GM21576 (cell line): ENCODE measurements around the gene SNORC.

Experiments used
- ATAC-seq: cut with Tn5 transposase; IDR thresholded peaks from one replicate; pipeline ENCODE4 v1.9.1; 2021; ENCODE audit warnings: mild to moderate bottlenecking, moderate library complexity; ENCODE audit not compliant: unreplicated experiment

The SNORC gene

GRCh38 chr2:232925153-232925820 is 55.2 kb downstream of the SNORC start:
- ATAC-seq, result no peak

- no peak for ATAC-seq
These were observed 55.7 kb downstream of the SNORC start for GRCh38 chr2:232925821-232926156.

GRCh38 chr2:232926431-232926939 is 56.4 kb downstream of the SNORC start:
- ATAC-seq, result no peak

- no peak for ATAC-seq
These were observed 57.1 kb downstream of the SNORC start for GRCh38 chr2:232927032-232927792.

GRCh38 chr2:232927793-232928550 is 57.9 kb downstream of the SNORC start:
- ATAC-seq, result no peak
